MCF 10A (cell line): Measurements from ENCODE around the gene SLC41A3. TPM values are rescaled to one million over a fixed set of nuclear protein-coding genes. Genes with fewer than 3 reads are reported as not detected.

Source experiments
- BruUV-seq: library from RNA; stranded (reverse); fragments of 400-500 nt; replicated peaks from 2 replicates; lab custom pipeline; 2021; lab: Mats Ljungman, UMichigan
- CTCF ChIA-PET: fragments of 300-600 bp; sonication (Branson Sonifier 250); formaldehyde crosslinking; extraction: SDS; loops from one replicate; lab custom pipeline; 2021; ENCODE audit warnings: antibody characterized with exemption, inconsistent platforms; lab: Yijun Ruan, JAX
- POLR2A ChIA-PET: fragments of 300-600, 350-650 bp; sonication (Branson Sonifier 250); formaldehyde crosslinking; extraction: SDS; loops from one replicate; lab custom pipeline; 2020; ENCODE audit warnings: antibody characterized with exemption, inconsistent platforms; lab: Yijun Ruan, JAX
- DNase-seq: peaks from one replicate; pipeline ENCODE4 v3.0.0-alpha.2; 2018; ENCODE audit not compliant: unreplicated experiment
- H3K27ac Mint-ChIP-seq: one replicate; pipeline ENCODE4 v1.8.0; 2022; ENCODE audit warnings: mild to moderate bottlenecking, low read depth, mixed read lengths; ENCODE audit not compliant: unreplicated experiment
- H3K27me3 Mint-ChIP-seq: one replicate; pipeline ENCODE4 v1.8.0; 2022; ENCODE audit warnings: mixed read lengths; ENCODE audit not compliant: insufficient read depth, unreplicated experiment
- H3K36me3 Mint-ChIP-seq: one replicate; pipeline ENCODE4 v1.8.0; 2022; ENCODE audit warnings: mild to moderate bottlenecking, moderate library complexity, mixed read lengths; ENCODE audit not compliant: insufficient read depth, unreplicated experiment
- H3K4me1 Mint-ChIP-seq: one replicate; pipeline ENCODE4 v1.8.0; 2022; ENCODE audit warnings: mixed read lengths; ENCODE audit not compliant: insufficient read depth, unreplicated experiment
- H3K4me3 Mint-ChIP-seq: one replicate; pipeline ENCODE4 v1.8.0; 2022; ENCODE audit warnings: mild to moderate bottlenecking, moderate library complexity, mixed read lengths; ENCODE audit not compliant: unreplicated experiment
- H3K9me3 Mint-ChIP-seq: one replicate; pipeline ENCODE4 v1.8.0; 2022; ENCODE audit warnings: mixed read lengths; ENCODE audit not compliant: unreplicated experiment
- CTCF ChIP-seq: fragments of 200-600 bp; IDR thresholded peaks from one replicate; pipeline ENCODE4 v1.8.0; 2022; ENCODE audit warnings: antibody characterized with exemption, mild to moderate bottlenecking; ENCODE audit not compliant: unreplicated experiment
- intact Hi-C: fragments of 100-400 bp; cut with micrococcal nuclease; formaldehyde crosslinking; loops from 2 replicates; pipeline ENCODE4 v1.14.1; 2022
- total RNA-seq: library from RNA; stranded (reverse); gene quantifications from 2 replicates; pipeline ENCODE4 v1.2.3, GENCODE V29; 2022

SLC41A3 gene
- total RNA-seq, 1 experiment from 2014 or later = 43.2 TPM

GRCh38 chr3:126056681-126057500, 27.0 kb downstream of the SLC41A3 start:
- no peak for TF ChIP-seq CTCF
- intact Hi-C loops = no loop called here
- peak overlapping the region; percentile 98 for H3K27ac Mint-ChIP-seq

GRCh38 chr3:126056088-126056487, 27.8 kb downstream of the SLC41A3 start:
- H3K9me3 Mint-ChIP-seq = no peaks in the 10 kb centered on the region
- peak overlapping the region; percentile 98 for H3K27ac Mint-ChIP-seq
- CTCF ChIA-PET = no interaction called here
- intact Hi-C loops = no loop called here
- H3K36me3 Mint-ChIP-seq = peaks cover 5% of the 10 kb centered on the region
- peaks cover 48% of the 10 kb centered on the region for H3K4me1 Mint-ChIP-seq
- no peaks in the 10 kb centered on the region for H3K27me3 Mint-ChIP-seq
- no TSS peak for BruUV-seq
- TF ChIP-seq CTCF = no peak
- DNase-seq = no peak
- H3K4me3 Mint-ChIP-seq = peak overlapping the region; percentile 53
- POLR2A ChIA-PET = interaction anchor here (0.7 to 1.6 kb wide), 3 partner anchors 13 to 65 kb away, joined by 3 to 7 read pairs (median 4); no protein-coding TSS in a partner anchor

More at GRCh38 chr3:126056681-126057500, 27.0 kb downstream of the SLC41A3 start:
- Mint-ChIP-seq H3K27me3 (no peaks in the 10 kb centered on the region), H3K9me3 (no peaks in the 10 kb centered on the region), H3K4me1 (peaks cover 48% of the 10 kb centered on the region), H3K4me3 (peak overlapping the region; percentile 53), H3K36me3 (peaks cover 5% of the 10 kb centered on the region)
- BruUV-seq = no TSS peak
- POLR2A ChIA-PET = interaction anchor here (0.7 to 1.6 kb wide), 5 partner anchors 14 to 1130 kb away, joined by 3 to 7 read pairs (median 3); no protein-coding TSS in a partner anchor
- CTCF ChIA-PET = interaction anchor here (0.5 to 0.9 kb wide), 4 partner anchors 24 to 1245 kb away, joined by 3 to 5 read pairs (median 3); no protein-coding TSS in a partner anchor
- peak; percentile 91 for DNase-seq

- Mint-ChIP-seq H3K27me3 (no peaks in the 10 kb centered on the region), H3K27ac (peak overlapping the region; percentile 77), H3K4me1 (peaks cover 48% of the 10 kb centered on the region), H3K36me3 (peaks cover 5% of the 10 kb centered on the region), H3K9me3 (no peaks in the 10 kb centered on the region), H3K4me3 (no peak overlapping the region)
- intact Hi-C loops = no loop called here
- DNase-seq = no peak
- no TSS peak for BruUV-seq
- POLR2A ChIA-PET = no interaction called here
- no peak for TF ChIP-seq CTCF
- CTCF ChIA-PET = no interaction called here
Measured at GRCh38 chr3:126054870-126055269, 29.1 kb downstream of the SLC41A3 start.

- BruUV-seq = no TSS peak
- peak overlapping the region; percentile 77 for H3K27ac Mint-ChIP-seq
- ChIA-PET POLR2A (no interaction called here), CTCF (no interaction called here)
- DNase-seq = no peak
- no peak overlapping the region for H3K4me3 Mint-ChIP-seq
- H3K9me3 Mint-ChIP-seq = no peaks in the 10 kb centered on the region
- intact Hi-C loops = no loop called here
- H3K36me3 Mint-ChIP-seq = peaks cover 5% of the 10 kb centered on the region
- no peak for TF ChIP-seq CTCF
- H3K4me1 Mint-ChIP-seq = peaks cover 42% of the 10 kb centered on the region
- H3K27me3 Mint-ChIP-seq = no peaks in the 10 kb centered on the region
Measured at GRCh38 chr3:126053949-126054569, 29.9 kb downstream of the SLC41A3 start.
